Osteocyte (in vitro differentiated cells): ENCODE data around the gene SLX4IP. TPM values are rescaled to one million over a fixed set of nuclear protein-coding genes. Genes with fewer than 3 reads are reported as not detected.

ENCODE experiments used
- DNase-seq: peaks from one replicate; pipeline ENCODE4 v3.0.0; 2021; ENCODE audit warnings: mixed read lengths; ENCODE audit not compliant: unreplicated experiment; ENCODE audit errors: extremely low spot score
- H3K27ac Mint-ChIP-seq: one replicate; pipeline ENCODE4 v1.8.0; 2021; ENCODE audit warnings: mild to moderate bottlenecking, mixed read lengths; ENCODE audit not compliant: unreplicated experiment
- H3K27me3 Mint-ChIP-seq: one replicate; pipeline ENCODE4 v1.8.0; 2021; ENCODE audit warnings: mixed read lengths; ENCODE audit not compliant: unreplicated experiment
- H3K36me3 Mint-ChIP-seq: one replicate; pipeline ENCODE4 v1.8.0; 2021; ENCODE audit warnings: mixed read lengths; ENCODE audit not compliant: unreplicated experiment
- H3K4me1 Mint-ChIP-seq: one replicate; pipeline ENCODE4 v1.8.0; 2021; ENCODE audit warnings: mixed read lengths; ENCODE audit not compliant: unreplicated experiment
- H3K4me3 Mint-ChIP-seq: one replicate; pipeline ENCODE4 v1.8.0; 2021; ENCODE audit warnings: mild to moderate bottlenecking, moderate library complexity, mixed read lengths; ENCODE audit not compliant: unreplicated experiment
- H3K9me3 Mint-ChIP-seq: one replicate; pipeline ENCODE4 v1.8.0; 2021; ENCODE audit warnings: mixed read lengths; ENCODE audit not compliant: unreplicated experiment
- CTCF ChIP-seq: fragments of 200-600 bp; sonication (generic); IDR thresholded peaks from 2 replicates; pipeline ENCODE4 v1.5.0; 2021; ENCODE audit warnings: antibody characterized with exemption, mild to moderate bottlenecking, moderate library complexity
- total RNA-seq: library from RNA; stranded (reverse); gene quantifications from 2 replicates; pipeline ENCODE4 v1.2.1, GENCODE V29; 2021

Gene SLX4IP
- total RNA-seq, 1 donor from 2014 or later, result 5.4 TPM

GRCh38 chr20:10462516-10462915 is 27.4 kb downstream of the SLX4IP start:
- no peak overlapping the region for H3K27ac Mint-ChIP-seq
- peaks cover 22% of the 10 kb centered on the region for H3K4me1 Mint-ChIP-seq
- no peak overlapping the region for H3K4me3 Mint-ChIP-seq
- H3K36me3 Mint-ChIP-seq, result peaks cover 23% of the 10 kb centered on the region
- no peaks in the 10 kb centered on the region for H3K27me3 Mint-ChIP-seq
- TF ChIP-seq CTCF, result no peak
- no peak for DNase-seq
- H3K9me3 Mint-ChIP-seq, result peaks cover 20% of the 10 kb centered on the region

- peaks cover 18% of the 10 kb centered on the region for H3K9me3 Mint-ChIP-seq
- no peak for TF ChIP-seq CTCF
- no peak for DNase-seq
- H3K36me3 Mint-ChIP-seq, result peaks cover 21% of the 10 kb centered on the region
- no peaks in the 10 kb centered on the region for H3K27me3 Mint-ChIP-seq
- no peak overlapping the region for H3K4me3 Mint-ChIP-seq
- H3K27ac Mint-ChIP-seq, result no peak overlapping the region
- peaks cover 33% of the 10 kb centered on the region for H3K4me1 Mint-ChIP-seq
Observed at GRCh38 chr20:10463622-10464021, 28.5 kb downstream of the SLX4IP start.

- Mint-ChIP-seq H3K27me3 (no peaks in the 10 kb centered on the region), H3K36me3 (peaks cover 11% of the 10 kb centered on the region), H3K4me1 (peaks cover 39% of the 10 kb centered on the region), H3K4me3 (no peak overlapping the region), H3K9me3 (peaks cover 13% of the 10 kb centered on the region), H3K27ac (no peak overlapping the region)
- no peak for TF ChIP-seq CTCF
- DNase-seq, result no peak
Observed at GRCh38 chr20:10465135-10465534, 30.0 kb downstream of the SLX4IP start.

- peaks cover 11% of the 10 kb centered on the region for H3K36me3 Mint-ChIP-seq
- H3K9me3 Mint-ChIP-seq, result peaks cover 13% of the 10 kb centered on the region
- no peak for DNase-seq
- peak overlapping the region; percentile 92 for H3K27ac Mint-ChIP-seq
- no peak for TF ChIP-seq CTCF
- H3K4me3 Mint-ChIP-seq, result peak overlapping the region; percentile 64
- H3K4me1 Mint-ChIP-seq, result peaks cover 43% of the 10 kb centered on the region
- H3K27me3 Mint-ChIP-seq, result no peaks in the 10 kb centered on the region
Observed at GRCh38 chr20:10466325-10466724, 31.2 kb downstream of the SLX4IP start.

GRCh38 chr20:10466855-10467254 is 31.8 kb downstream of the SLX4IP start:
- TF ChIP-seq CTCF, result no peak
- peaks cover 13% of the 10 kb centered on the region for H3K9me3 Mint-ChIP-seq
- DNase-seq, result no peak
- peaks cover 44% of the 10 kb centered on the region for H3K4me1 Mint-ChIP-seq
- H3K4me3 Mint-ChIP-seq, result peak overlapping the region; percentile 64
- H3K36me3 Mint-ChIP-seq, result peaks cover 11% of the 10 kb centered on the region
- H3K27me3 Mint-ChIP-seq, result no peaks in the 10 kb centered on the region
- peak overlapping the region; percentile 92 for H3K27ac Mint-ChIP-seq
